HG03108 (cell line): ENCODE measurements around the gene WFDC1.

Experiments used
- ATAC-seq: cut with Tn5 transposase; IDR thresholded peaks from one replicate; pipeline ENCODE4 v1.9.1; 2021; ENCODE audit warnings: moderate library complexity; ENCODE audit not compliant: unreplicated experiment

The WFDC1 gene

GRCh38 chr16:84294531-84295142, at the start of gene WFDC1:
TSS of gene WFDC1 (plus strand) at chr16:84294878. CDS start at chr16:84294972, 94 bp downstream.
- no peak for ATAC-seq

- no peak for ATAC-seq
Measured at GRCh38 chr16:84245956-84246678, 48.6 kb upstream of the WFDC1 start.

- ATAC-seq: no peak
Measured at GRCh38 chr16:84246679-84247077, 48.0 kb upstream of the WFDC1 start.

GRCh38 chr16:84247331-84247730, 47.3 kb upstream of the WFDC1 start:
- ATAC-seq: no peak

- no peak for ATAC-seq
Measured at GRCh38 chr16:84247844-84248243, 46.8 kb upstream of the WFDC1 start.

- no peak for ATAC-seq
Measured at GRCh38 chr16:84252184-84252583, 42.5 kb upstream of the WFDC1 start.

GRCh38 chr16:84253173-84253572, 41.5 kb upstream of the WFDC1 start:
- no peak for ATAC-seq

- no peak for ATAC-seq
Measured at GRCh38 chr16:84254062-84254461, 40.6 kb upstream of the WFDC1 start.

- no peak for ATAC-seq
Measured at GRCh38 chr16:84255050-84255810, 39.4 kb upstream of the WFDC1 start.

GRCh38 chr16:84258266-84258665, 36.4 kb upstream of the WFDC1 start:
- no peak for ATAC-seq

- no peak for ATAC-seq
Measured at GRCh38 chr16:84259691-84260090, 35.0 kb upstream of the WFDC1 start.

GRCh38 chr16:84260766-84261554, 33.7 kb upstream of the WFDC1 start:
- no peak for ATAC-seq

GRCh38 chr16:84262031-84262430, 32.6 kb upstream of the WFDC1 start:
- no peak for ATAC-seq

GRCh38 chr16:84262939-84263338, 31.7 kb upstream of the WFDC1 start:
- ATAC-seq: no peak

GRCh38 chr16:84266451-84266850, 28.2 kb upstream of the WFDC1 start:
- ATAC-seq: no peak

- no peak for ATAC-seq
Measured at GRCh38 chr16:84267380-84267779, 27.3 kb upstream of the WFDC1 start.

- no peak for ATAC-seq
Measured at GRCh38 chr16:84268291-84269040, 26.2 kb upstream of the WFDC1 start.

GRCh38 chr16:84270071-84270470, 24.6 kb upstream of the WFDC1 start:
- no peak for ATAC-seq

GRCh38 chr16:84270531-84270930, 24.1 kb upstream of the WFDC1 start:
- ATAC-seq: no peak

- ATAC-seq: no peak
Measured at GRCh38 chr16:84271037-84271436, 23.6 kb upstream of the WFDC1 start.
